ENCODE results near the gene RAPGEF4.

RAPGEF4 gene

GRCh38 chr2:172735582-172736423 lies at the start of gene RAPGEF4:
TSS of gene RAPGEF4 (plus strand) at chr2:172735845. CDS start at chr2:172735984, 139 bp downstream.
- in situ Hi-C loops (cut with MboI; ENCODE audit: low sequenced_read_pairs) = no loop called here

- in situ Hi-C loops (cut with MboI; ENCODE audit: low sequenced_read_pairs) = no loop called here
Measured at GRCh38 chr2:172693037-172693436, 42.6 kb upstream of the RAPGEF4 start.

GRCh38 chr2:172693529-172694455 lies 41.9 kb upstream of the RAPGEF4 start:
- in situ Hi-C loops (cut with MboI; ENCODE audit: low sequenced_read_pairs) = no loop called here

DNA sequence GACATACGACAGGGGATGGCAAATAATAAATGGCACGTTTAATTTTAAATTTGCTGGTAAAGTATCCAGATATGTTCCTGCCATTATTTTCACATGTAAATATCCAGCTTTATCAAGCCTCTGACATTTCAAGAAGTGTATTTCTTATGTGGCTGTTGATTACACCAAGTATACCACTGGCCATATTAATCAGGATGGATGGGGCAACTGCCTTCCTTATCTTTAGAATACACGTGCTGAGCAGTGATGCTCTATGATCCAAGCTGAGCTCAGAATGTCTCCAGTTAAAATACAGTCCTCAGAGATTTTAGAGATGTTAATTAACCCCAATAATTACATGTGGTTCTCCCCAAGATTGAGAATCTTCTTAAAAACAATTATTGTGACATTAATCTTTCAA lies 38.3 kb upstream of the RAPGEF4 start:
- in situ Hi-C loops (cut with MboI; ENCODE audit: low sequenced_read_pairs) = no loop called here

GRCh38 chr2:172698041-172698863 lies 37.4 kb upstream of the RAPGEF4 start:
- in situ Hi-C loops (cut with MboI; ENCODE audit: low sequenced_read_pairs) = no loop called here

DNA sequence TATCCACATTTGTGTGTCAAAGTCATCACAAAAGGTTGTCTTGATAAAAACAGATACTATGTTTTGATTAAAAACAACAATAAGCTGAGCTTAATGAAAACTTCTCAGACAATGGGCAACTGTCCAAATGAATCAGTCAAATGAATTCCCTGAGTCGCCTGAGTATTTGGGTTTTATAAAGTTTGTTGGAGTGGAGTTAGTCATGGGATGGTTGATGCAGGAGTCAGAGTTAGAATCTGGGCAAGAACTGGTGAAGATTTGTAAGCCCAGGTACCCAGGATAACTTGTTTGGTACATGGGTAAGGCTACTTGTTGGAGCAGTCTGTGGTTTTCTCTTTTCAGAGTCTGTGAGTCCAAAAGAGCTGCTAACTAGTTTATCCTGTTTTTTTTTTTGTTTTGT lies 34.4 kb upstream of the RAPGEF4 start:
- in situ Hi-C loops (cut with MboI; ENCODE audit: low sequenced_read_pairs) = no loop called here

DNA sequence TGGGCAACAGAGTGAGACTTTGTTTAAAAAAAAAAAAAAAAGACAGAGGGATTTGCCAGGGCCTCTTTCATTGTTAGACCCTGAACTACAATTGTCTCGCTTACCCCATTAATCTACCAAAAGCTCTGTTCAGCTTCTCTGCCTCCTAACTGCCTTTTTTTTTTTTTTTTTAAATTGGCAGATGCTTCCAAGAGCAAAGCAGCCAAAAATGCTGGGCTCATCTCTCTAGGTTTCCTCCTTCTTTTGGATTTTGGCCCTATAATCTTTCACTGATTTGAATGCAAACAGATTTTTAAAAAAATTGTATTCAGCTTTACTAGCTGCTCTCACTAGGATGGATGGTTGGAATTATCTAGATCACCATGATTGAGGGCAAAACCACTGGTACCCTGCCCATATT lies 33.2 kb upstream of the RAPGEF4 start:
- in situ Hi-C loops (cut with MboI; ENCODE audit: low sequenced_read_pairs) = no loop called here

DNA sequence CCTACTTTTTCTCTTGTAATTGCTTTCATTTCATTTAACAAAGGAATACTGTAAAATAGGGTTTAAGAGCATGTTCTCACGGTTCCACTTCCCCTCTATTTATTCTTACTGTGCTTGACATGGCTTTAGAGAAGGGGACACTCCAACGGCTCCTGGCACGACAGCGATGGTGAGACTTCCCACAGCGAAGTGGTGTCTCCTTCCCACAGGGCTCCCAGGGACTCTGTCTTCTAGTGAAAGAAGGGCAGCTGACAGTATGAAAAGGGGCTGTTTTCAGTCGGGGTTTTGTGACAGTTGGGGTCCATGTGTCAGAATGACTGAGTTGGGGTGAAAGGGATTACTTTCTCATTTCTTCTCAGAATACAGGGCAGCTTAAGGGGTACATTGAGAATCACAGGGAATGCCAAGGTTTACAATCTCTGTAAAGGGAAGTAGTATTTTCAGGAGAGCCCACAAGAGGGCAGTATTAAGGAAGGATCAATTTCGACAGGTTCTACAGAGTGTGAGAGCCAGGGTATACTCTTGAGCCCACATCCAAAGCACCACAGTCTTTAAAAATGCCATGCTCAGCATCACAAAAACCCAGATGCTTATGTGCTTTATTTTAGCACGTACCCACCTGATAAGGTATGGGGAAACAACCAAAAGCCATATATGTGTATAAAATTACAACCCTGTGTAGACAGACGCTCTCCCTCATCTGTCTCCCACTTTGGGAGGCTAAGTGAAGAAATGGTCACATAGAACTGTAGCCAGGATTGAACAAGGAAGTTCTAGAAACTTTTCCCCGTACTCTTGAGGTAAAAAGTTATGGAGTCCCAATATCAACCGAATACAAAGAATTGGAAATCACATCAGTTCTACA lies 31.3 kb upstream of the RAPGEF4 start:
- in situ Hi-C loops (cut with MboI; ENCODE audit: low sequenced_read_pairs) = no loop called here

GRCh38 chr2:172705352-172705751 lies 30.3 kb upstream of the RAPGEF4 start:
- in situ Hi-C loops (cut with MboI; ENCODE audit: low sequenced_read_pairs) = no loop called here

GRCh38 chr2:172708247-172708646 lies 27.4 kb upstream of the RAPGEF4 start:
- in situ Hi-C loops (cut with MboI; ENCODE audit: low sequenced_read_pairs) = no loop called here

GRCh38 chr2:172709566-172710291 lies 25.9 kb upstream of the RAPGEF4 start:
- in situ Hi-C loops (cut with MboI; ENCODE audit: low sequenced_read_pairs) = no loop called here

DNA sequence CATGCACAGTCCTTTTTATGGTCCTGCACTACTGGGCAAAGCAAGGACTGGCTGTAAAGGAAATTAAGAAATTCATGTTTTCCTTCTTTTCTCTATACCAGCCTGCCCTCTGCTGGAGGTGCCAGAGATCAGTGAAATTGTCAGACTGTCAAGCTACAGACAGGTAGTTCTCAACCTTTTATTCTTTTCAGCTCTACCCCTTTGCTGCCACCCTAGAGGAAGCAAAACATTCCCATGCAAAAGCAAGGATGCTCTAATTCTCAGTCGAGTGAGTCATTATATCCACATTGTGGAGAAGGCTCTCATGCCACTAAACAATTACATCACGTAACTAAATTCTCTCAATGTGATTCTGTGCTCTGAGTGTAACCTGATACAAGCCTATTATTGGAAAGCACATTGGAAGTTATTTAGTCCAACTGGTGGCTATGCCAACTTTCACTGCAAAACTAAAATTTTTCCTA lies 25.0 kb upstream of the RAPGEF4 start:
- in situ Hi-C loops (cut with MboI; ENCODE audit: low sequenced_read_pairs) = no loop called here

GRCh38 chr2:172711110-172711509 lies 24.5 kb upstream of the RAPGEF4 start:
- in situ Hi-C loops (cut with MboI; ENCODE audit: low sequenced_read_pairs) = no loop called here

DNA sequence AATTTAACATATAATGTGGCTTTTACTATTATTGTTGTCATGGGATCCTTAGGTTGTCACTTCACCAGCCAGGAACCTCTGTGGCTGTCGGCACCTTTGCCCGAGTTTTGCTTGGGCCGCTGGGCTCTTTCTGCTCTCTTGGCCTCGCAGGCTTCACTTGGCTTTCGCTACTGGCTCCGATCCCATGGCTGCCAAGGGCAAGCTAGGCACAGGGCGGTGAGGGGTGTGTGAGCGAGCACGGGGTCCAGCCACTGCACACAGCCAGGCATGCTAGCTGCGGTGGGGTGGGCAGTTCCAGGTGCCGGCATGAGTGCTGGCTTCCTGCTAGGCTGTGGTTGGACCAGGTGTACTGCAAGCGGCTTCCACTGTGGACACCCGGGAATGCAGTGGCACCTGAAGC lies 23.4 kb upstream of the RAPGEF4 start:
- in situ Hi-C loops (cut with MboI; ENCODE audit: low sequenced_read_pairs) = no loop called here

DNA sequence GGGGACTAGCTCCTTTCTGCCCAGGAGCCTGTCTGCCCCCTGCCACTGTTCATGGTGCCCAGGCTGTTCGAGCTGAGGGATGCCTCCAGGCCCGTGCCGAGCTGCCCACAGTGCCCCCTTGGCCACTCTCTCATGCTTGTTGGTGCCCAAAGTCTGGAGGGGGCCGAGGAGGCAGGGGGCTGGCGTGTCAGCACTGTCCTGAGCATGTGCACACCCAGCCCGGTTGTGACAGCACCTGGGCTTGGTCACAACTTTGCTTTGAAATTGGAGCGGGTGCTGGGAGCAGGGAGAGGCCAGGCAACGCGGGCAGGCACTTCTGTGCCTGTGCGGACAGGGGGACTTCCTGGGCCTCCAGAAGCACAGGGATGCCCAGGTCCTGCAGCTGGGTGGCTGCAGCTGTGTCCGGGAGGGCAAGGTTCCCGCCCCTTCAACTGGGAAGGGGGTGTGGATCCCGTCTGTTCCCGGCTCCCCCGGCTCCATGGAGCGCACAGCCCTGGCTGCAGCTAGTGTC lies 22.2 kb upstream of the RAPGEF4 start:
- in situ Hi-C loops (cut with MboI; ENCODE audit: low sequenced_read_pairs) = no loop called here

DNA sequence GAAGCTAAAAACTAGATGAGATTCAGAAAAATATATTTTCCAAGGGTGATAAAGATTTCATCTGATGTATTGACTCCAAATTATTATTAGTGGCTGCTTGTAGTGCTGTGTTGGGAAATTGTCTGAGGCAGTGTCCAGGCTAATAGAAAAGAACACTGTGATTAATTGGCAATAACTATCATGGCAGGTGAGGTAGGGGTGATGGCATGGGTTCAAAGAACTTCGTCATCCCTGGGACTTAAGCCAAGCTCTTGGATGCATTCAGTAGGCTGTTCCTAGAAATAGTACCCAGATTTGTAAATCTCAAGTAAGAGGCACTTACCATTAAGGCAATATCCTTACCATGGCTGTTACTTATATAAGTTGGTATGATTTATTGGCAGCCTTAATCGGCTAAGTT lies 13.2 kb upstream of the RAPGEF4 start:
- in situ Hi-C loops (cut with MboI; ENCODE audit: low sequenced_read_pairs) = no loop called here

DNA sequence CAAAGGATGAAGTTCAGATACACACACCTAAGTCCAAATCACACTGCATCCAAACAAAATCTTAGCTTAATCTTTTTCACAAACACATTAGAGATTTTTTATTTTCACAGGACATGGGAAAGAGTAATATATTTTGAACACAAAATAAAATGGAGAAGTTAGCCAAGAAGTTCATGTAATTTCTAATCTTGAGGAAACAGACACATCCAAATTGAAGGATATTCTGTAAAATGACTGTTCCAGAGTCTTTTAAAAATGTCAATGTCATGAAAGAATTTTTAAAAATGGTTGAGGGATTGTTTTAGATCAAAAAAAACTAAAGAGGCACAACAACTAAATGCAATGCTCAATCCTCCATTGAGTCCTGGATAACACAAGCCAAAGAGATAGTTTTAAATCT lies 12.4 kb upstream of the RAPGEF4 start:
- in situ Hi-C loops (cut with MboI; ENCODE audit: low sequenced_read_pairs) = no loop called here

GRCh38 chr2:172724724-172725123 lies 10.9 kb upstream of the RAPGEF4 start:
- in situ Hi-C loops (cut with MboI; ENCODE audit: low sequenced_read_pairs) = no loop called here

DNA sequence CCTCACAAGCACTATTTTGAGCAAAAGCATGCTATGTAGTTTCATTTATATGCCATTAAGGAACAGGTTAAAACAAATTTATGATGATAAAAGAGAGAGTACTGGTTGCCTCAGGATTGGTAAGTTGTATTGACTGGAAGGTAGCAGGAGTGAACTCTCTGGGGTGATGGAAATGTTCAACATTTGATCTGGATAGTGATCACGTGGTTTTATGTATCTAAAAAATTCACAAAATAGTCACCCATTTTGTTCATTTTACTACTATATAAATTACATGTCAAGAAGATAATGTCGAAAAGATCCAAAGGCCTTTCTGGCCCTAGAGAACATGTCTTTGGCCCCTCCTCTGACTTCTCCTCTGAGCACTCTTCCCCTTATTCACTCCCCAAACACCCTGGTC lies 10.4 kb upstream of the RAPGEF4 start:
- in situ Hi-C loops (cut with MboI; ENCODE audit: low sequenced_read_pairs) = no loop called here
